GM21529 (cell line): Measurements from ENCODE around the gene FBLN5.
"Not testable (repeated sequence)": the region's sequence is repeated elsewhere in the genome, so short reads cannot be mapped to it uniquely, and the experiment has no call there.

Experiments used
- ATAC-seq: cut with Tn5 transposase; IDR thresholded peaks from one replicate; pipeline ENCODE4 v1.9.1; 2021; ENCODE audit not compliant: unreplicated experiment

Gene FBLN5

GRCh38 chr14:91910196-91910595 is 37.3 kb downstream of the FBLN5 start:
- ATAC-seq = no peak

- ATAC-seq = no peak
These were observed 41.1 kb downstream of the FBLN5 start for GRCh38 chr14:91906374-91906773.

- ATAC-seq = no peak
These were observed 42.4 kb downstream of the FBLN5 start for GRCh38 chr14:91904956-91905645.

GRCh38 chr14:91904483-91904882 is 43.0 kb downstream of the FBLN5 start:
- no peak for ATAC-seq

- ATAC-seq = no peak
These were observed 44.4 kb downstream of the FBLN5 start for GRCh38 chr14:91903070-91903469.

- no peak for ATAC-seq
These were observed 45.2 kb downstream of the FBLN5 start for GRCh38 chr14:91902336-91902735.

GRCh38 chr14:91901449-91902226 is 45.9 kb downstream of the FBLN5 start:
- ATAC-seq = no peak

- ATAC-seq = no peak
These were observed 47.7 kb downstream of the FBLN5 start for GRCh38 chr14:91899806-91900205.

- ATAC-seq = no peak
These were observed 48.3 kb downstream of the FBLN5 start for GRCh38 chr14:91899213-91899612.

GRCh38 chr14:91898372-91898771 is 49.1 kb downstream of the FBLN5 start:
- ATAC-seq = no peak

GRCh38 chr14:91897716-91898115 is 49.8 kb downstream of the FBLN5 start:
- not testable (repeated sequence) for ATAC-seq

GRCh38 chr14:91897106-91897701 is 50.3 kb downstream of the FBLN5 start:
- no peak for ATAC-seq

GRCh38 chr14:91896419-91896818 is 51.1 kb downstream of the FBLN5 start:
- no peak for ATAC-seq

GRCh38 chr14:91893669-91894068 is 53.8 kb downstream of the FBLN5 start:
- no peak for ATAC-seq

GRCh38 chr14:91893007-91893406 is 54.5 kb downstream of the FBLN5 start:
- no peak for ATAC-seq

- no peak for ATAC-seq
These were observed 55.7 kb downstream of the FBLN5 start for GRCh38 chr14:91891721-91892220.

- ATAC-seq = no peak
These were observed 56.4 kb downstream of the FBLN5 start for GRCh38 chr14:91891101-91891500.

- no peak for ATAC-seq
These were observed 57.2 kb downstream of the FBLN5 start for GRCh38 chr14:91890291-91890749.

- ATAC-seq = no peak
These were observed 57.9 kb downstream of the FBLN5 start for GRCh38 chr14:91889477-91890211.

- ATAC-seq = no peak
These were observed 58.6 kb downstream of the FBLN5 start for GRCh38 chr14:91888641-91889476.
